SU-DHL-6 (cell line): ENCODE data around the gene EYA2.

Experiments
- H2AFZ ChIP-seq: fragments of 200-600 bp; sonication (generic); 2 replicates; pipeline ENCODE4 v1.6.1; 2014; ENCODE audit warnings: low read depth, mild to moderate bottlenecking, moderate library complexity, mixed read lengths, antibody characterized with exemption, low read length; ENCODE audit not compliant: severe bottlenecking
- H3F3A ChIP-seq: fragments of 200-600 bp; shearing (Covaris generic); 2 replicates; pipeline ENCODE4 v1.6.0; 2016; ENCODE audit warnings: antibody characterized with exemption, mild to moderate bottlenecking; ENCODE audit not compliant: insufficient read depth
- H3K27ac ChIP-seq: fragments of 200-600 bp; sonication (generic); 2 replicates; pipeline ENCODE4 v1.5.1; 2016; ENCODE audit warnings: low read depth, mild to moderate bottlenecking, low read length, moderate library complexity, mixed read lengths
- H3K27me3 ChIP-seq: fragments of 200-600 bp; sonication (generic), shearing (Covaris generic); 2 replicates; pipeline ENCODE4 v1.6.0; 2014; ENCODE audit warnings: mild to moderate bottlenecking, low read length
- H3K36me3 ChIP-seq: fragments of 200-600 bp; sonication (generic); 2 replicates; pipeline ENCODE4 v1.6.1; 2014; ENCODE audit warnings: mild to moderate bottlenecking, low read length, mixed read lengths
- H3K4me2 ChIP-seq: fragments of 300-600, 200-600 bp; shearing (Covaris generic), sonication (generic); 2 replicates; pipeline ENCODE4 v1.6.0; 2014; ENCODE audit warnings: low read length, low read depth, mild to moderate bottlenecking; ENCODE audit not compliant: poor library complexity, severe bottlenecking
- H3K4me3 ChIP-seq: fragments of 200-600 bp; sonication (generic); 2 replicates; pipeline ENCODE4 v1.5.1; 2014; ENCODE audit warnings: antibody characterized with exemption, low read length, mild to moderate bottlenecking, mixed read lengths; ENCODE audit not compliant: insufficient read depth, poor library complexity, severe bottlenecking
- H3K79me2 ChIP-seq: fragments of 200-600 bp; sonication (generic); 2 replicates; pipeline ENCODE4 v1.6.1; 2014; ENCODE audit warnings: mild to moderate bottlenecking, low read length, moderate library complexity; ENCODE audit not compliant: insufficient read depth
- H3K9ac ChIP-seq: fragments of 200-600 bp; sonication (generic); 2 replicates; pipeline ENCODE4 v1.7.0; 2014; ENCODE audit warnings: mild to moderate bottlenecking, low read length
- H3K9me2 ChIP-seq: fragments of 200-600 bp; sonication (generic); replicated peaks from 2 replicates; pipeline ENCODE4 v1.6.1; 2014; ENCODE audit warnings: low read length; ENCODE audit not compliant: insufficient read depth
- H3K9me3 ChIP-seq: fragments of 200-600 bp; sonication (generic); 2 replicates; pipeline ENCODE4 v1.6.1; 2014; ENCODE audit warnings: low read length, mixed read lengths; ENCODE audit not compliant: insufficient read depth
- H4K20me1 ChIP-seq: fragments of 200-600 bp; sonication (generic); 2 replicates; pipeline ENCODE4 v1.6.1; 2014; ENCODE audit warnings: low read depth, mild to moderate bottlenecking, antibody characterized with exemption, low read length, moderate library complexity, mixed read lengths
- CTCF ChIP-seq: fragments of 200-600 bp; sonication (generic); IDR thresholded peaks from one replicate; pipeline ENCODE4 v1.5.1; 2017; ENCODE audit warnings: antibody characterized with exemption, mild to moderate bottlenecking, low read length, moderate library complexity; ENCODE audit not compliant: insufficient read depth, poor library complexity, severe bottlenecking
- EZH2phosphoT487 ChIP-seq: fragments of 200-600 bp; sonication (generic), shearing (Covaris generic); conservative IDR thresholded peaks from 2 replicates; pipeline ENCODE4 v1.6.1; 2018; ENCODE audit warnings: mild to moderate bottlenecking, antibody characterized with exemption, low read length, moderate library complexity, mixed read lengths

Gene EYA2

GRCh38 chr20:46901638-46902037 lies 7.0 kb downstream of the EYA2 start:
- Histone ChIP-seq H3K9ac (no peak overlapping the region), H3K4me2 (no peak overlapping the region), H2AFZ (no peak overlapping the region), H3K27me3 (no peaks in the 10 kb centered on the region), H3K4me3 (no peak overlapping the region), H4K20me1 (no peaks in the 10 kb centered on the region), H3K27ac (no peak overlapping the region), H3K9me3 (no peaks in the 10 kb centered on the region), H3K36me3 (no peaks in the 10 kb centered on the region), H3K79me2 (no peaks in the 10 kb centered on the region), H3F3A (no peaks in the 10 kb centered on the region), H3K9me2 (no peaks in the 10 kb centered on the region)
- no peak for TF ChIP-seq CTCF
- no peak for TF ChIP-seq EZH2phosphoT487

- Histone ChIP-seq H3K9ac (no peak overlapping the region), H3K9me3 (no peaks in the 10 kb centered on the region), H3K36me3 (no peaks in the 10 kb centered on the region), H3K9me2 (no peaks in the 10 kb centered on the region), H3K27me3 (no peaks in the 10 kb centered on the region), H3K4me3 (no peak overlapping the region), H3F3A (no peaks in the 10 kb centered on the region), H3K4me2 (no peak overlapping the region), H3K27ac (no peak overlapping the region), H2AFZ (no peak overlapping the region), H4K20me1 (no peaks in the 10 kb centered on the region), H3K79me2 (no peaks in the 10 kb centered on the region)
- TF ChIP-seq EZH2phosphoT487 (no peak), CTCF (no peak)
Observed at GRCh38 chr20:46903256-46903655, 8.6 kb downstream of the EYA2 start.

- Histone ChIP-seq H2AFZ (no peak overlapping the region), H3K4me3 (no peak overlapping the region), H3K9ac (no peak overlapping the region), H3K27ac (no peak overlapping the region), H3K36me3 (no peaks in the 10 kb centered on the region), H3K27me3 (no peaks in the 10 kb centered on the region), H3F3A (no peaks in the 10 kb centered on the region), H3K79me2 (no peaks in the 10 kb centered on the region), H3K9me2 (no peaks in the 10 kb centered on the region), H3K9me3 (no peaks in the 10 kb centered on the region), H3K4me2 (no peak overlapping the region), H4K20me1 (no peaks in the 10 kb centered on the region)
- TF ChIP-seq EZH2phosphoT487 (no peak), CTCF (no peak)
Observed at GRCh38 chr20:46903937-46904336, 9.3 kb downstream of the EYA2 start.
